ENCODE measurements around the gene HMSD.
A peak's percentile ranks its signal among the peaks of the same experiment; 100 is the strongest.
"Not testable (repeated sequence)": the region's sequence is repeated elsewhere in the genome, so short reads cannot be mapped to it uniquely, and the experiment has no call there.

The HMSD gene

GRCh38 chr18:63929369-63929768, 19.7 kb upstream of the HMSD start:
- not testable (repeated sequence) for H3K36me3 ChIP-seq (ENCODE audit: control insufficient read depth, insufficient read depth, low read length); H3K4me1 ChIP-seq (ENCODE audit: control insufficient read depth, insufficient read depth, low read length); H3K27me3 ChIP-seq (ENCODE audit: control insufficient read depth, insufficient read depth, low read length); H3K9ac ChIP-seq (ENCODE audit: low read length); H3K27ac ChIP-seq (ENCODE audit: low read depth, low read length); H3K4me3 ChIP-seq (ENCODE audit: low read length)

GRCh38 chr18:63930773-63931354, 18.2 kb upstream of the HMSD start:
- Histone ChIP-seq H3K27me3 (ENCODE audit: control insufficient read depth, insufficient read depth, low read length) (no peaks in the 10 kb centered on the region), H3K36me3 (ENCODE audit: control insufficient read depth, insufficient read depth, low read length) (no peaks in the 10 kb centered on the region), H3K27ac (ENCODE audit: low read depth, low read length) (no peak overlapping the region), H3K9ac (ENCODE audit: low read length) (no peak overlapping the region), H3K4me3 (ENCODE audit: low read length) (no peak overlapping the region), H3K4me1 (ENCODE audit: control insufficient read depth, insufficient read depth, low read length) (no peaks in the 10 kb centered on the region)

GRCh38 chr18:63936156-63936931, 12.8 kb upstream of the HMSD start:
- H3K27ac ChIP-seq (ENCODE audit: low read depth, low read length) = no peak overlapping the region

GRCh38 chr18:63936932-63937393, 12.1 kb upstream of the HMSD start:
- H3K9ac ChIP-seq (ENCODE audit: low read length) = no peak overlapping the region
- no peak overlapping the region for H3K27ac ChIP-seq (ENCODE audit: low read depth, low read length)
- H3K27me3 ChIP-seq (ENCODE audit: control insufficient read depth, insufficient read depth, low read length) = no peaks in the 10 kb centered on the region
- peak overlapping the region; percentile 77 for H3K4me3 ChIP-seq (ENCODE audit: low read length)
- no peaks in the 10 kb centered on the region for H3K36me3 ChIP-seq (ENCODE audit: control insufficient read depth, insufficient read depth, low read length)
- H3K4me1 ChIP-seq (ENCODE audit: control insufficient read depth, insufficient read depth, low read length) = no peaks in the 10 kb centered on the region

More at GRCh38 chr18:63936156-63936931, 12.8 kb upstream of the HMSD start:
- no peaks in the 10 kb centered on the region for H3K27me3 ChIP-seq (ENCODE audit: control insufficient read depth, insufficient read depth, low read length)
- no peak overlapping the region for H3K9ac ChIP-seq (ENCODE audit: low read length)
- H3K36me3 ChIP-seq (ENCODE audit: control insufficient read depth, insufficient read depth, low read length) = no peaks in the 10 kb centered on the region
- H3K4me3 ChIP-seq (ENCODE audit: low read length) = peak overlapping the region; percentile 77
- H3K4me1 ChIP-seq (ENCODE audit: control insufficient read depth, insufficient read depth, low read length) = no peaks in the 10 kb centered on the region

GRCh38 chr18:63940008-63940407, 9.1 kb upstream of the HMSD start:
- H3K4me3 ChIP-seq (ENCODE audit: low read length) = no peak overlapping the region
- no peaks in the 10 kb centered on the region for H3K27me3 ChIP-seq (ENCODE audit: control insufficient read depth, insufficient read depth, low read length)

GRCh38 chr18:63940543-63941050, 8.5 kb upstream of the HMSD start:
- not testable (repeated sequence) for H3K4me3 ChIP-seq (ENCODE audit: low read length); H3K4me1 ChIP-seq (ENCODE audit: control insufficient read depth, insufficient read depth, low read length); H3K27ac ChIP-seq (ENCODE audit: low read depth, low read length)

More at GRCh38 chr18:63940008-63940407, 9.1 kb upstream of the HMSD start:
- no peak overlapping the region for H3K9ac ChIP-seq (ENCODE audit: low read length)
- H3K27ac ChIP-seq (ENCODE audit: low read depth, low read length) = no peak overlapping the region
- no peaks in the 10 kb centered on the region for H3K4me1 ChIP-seq (ENCODE audit: control insufficient read depth, insufficient read depth, low read length)
- H3K36me3 ChIP-seq (ENCODE audit: control insufficient read depth, insufficient read depth, low read length) = no peaks in the 10 kb centered on the region

GRCh38 chr18:63947051-63947790, 1.9 kb upstream of the HMSD start:
- H3K4me3 ChIP-seq (ENCODE audit: low read length) = no peak overlapping the region

More at GRCh38 chr18:63940543-63941050, 8.5 kb upstream of the HMSD start:
- not testable (repeated sequence) for H3K27me3 ChIP-seq (ENCODE audit: control insufficient read depth, insufficient read depth, low read length); H3K9ac ChIP-seq (ENCODE audit: low read length); H3K36me3 ChIP-seq (ENCODE audit: control insufficient read depth, insufficient read depth, low read length)

GRCh38 chr18:63951302-63951705, 2.2 kb downstream of the HMSD start:
- Histone ChIP-seq H3K4me3 (ENCODE audit: low read length) (no peak overlapping the region), H3K36me3 (ENCODE audit: control insufficient read depth, insufficient read depth, low read length) (no peaks in the 10 kb centered on the region), H3K27me3 (ENCODE audit: control insufficient read depth, insufficient read depth, low read length) (no peaks in the 10 kb centered on the region)

More at GRCh38 chr18:63947051-63947790, 1.9 kb upstream of the HMSD start:
- no peak overlapping the region for H3K9ac ChIP-seq (ENCODE audit: low read length)
- H3K27ac ChIP-seq (ENCODE audit: low read depth, low read length) = no peak overlapping the region
- no peaks in the 10 kb centered on the region for H3K36me3 ChIP-seq (ENCODE audit: control insufficient read depth, insufficient read depth, low read length)
- no peaks in the 10 kb centered on the region for H3K4me1 ChIP-seq (ENCODE audit: control insufficient read depth, insufficient read depth, low read length)
- no peaks in the 10 kb centered on the region for H3K27me3 ChIP-seq (ENCODE audit: control insufficient read depth, insufficient read depth, low read length)

GRCh38 chr18:63953811-63954210, 4.7 kb downstream of the HMSD start:
- no peak overlapping the region for H3K4me3 ChIP-seq (ENCODE audit: low read length)
- H3K9ac ChIP-seq (ENCODE audit: low read length) = no peak overlapping the region
- H3K27ac ChIP-seq (ENCODE audit: low read depth, low read length) = no peak overlapping the region

More at GRCh38 chr18:63951302-63951705, 2.2 kb downstream of the HMSD start:
- H3K4me1 ChIP-seq (ENCODE audit: control insufficient read depth, insufficient read depth, low read length) = no peaks in the 10 kb centered on the region
- H3K9ac ChIP-seq (ENCODE audit: low read length) = no peak overlapping the region
- H3K27ac ChIP-seq (ENCODE audit: low read depth, low read length) = no peak overlapping the region

GRCh38 chr18:63956755-63957154, 7.7 kb downstream of the HMSD start:
- no peak overlapping the region for H3K27ac ChIP-seq (ENCODE audit: low read depth, low read length)
- no peaks in the 10 kb centered on the region for H3K27me3 ChIP-seq (ENCODE audit: control insufficient read depth, insufficient read depth, low read length)
- no peaks in the 10 kb centered on the region for H3K36me3 ChIP-seq (ENCODE audit: control insufficient read depth, insufficient read depth, low read length)
- H3K4me1 ChIP-seq (ENCODE audit: control insufficient read depth, insufficient read depth, low read length) = no peaks in the 10 kb centered on the region
- no peak overlapping the region for H3K4me3 ChIP-seq (ENCODE audit: low read length)
- no peak overlapping the region for H3K9ac ChIP-seq (ENCODE audit: low read length)

More at GRCh38 chr18:63953811-63954210, 4.7 kb downstream of the HMSD start:
- Histone ChIP-seq H3K36me3 (ENCODE audit: control insufficient read depth, insufficient read depth, low read length) (no peaks in the 10 kb centered on the region), H3K27me3 (ENCODE audit: control insufficient read depth, insufficient read depth, low read length) (no peaks in the 10 kb centered on the region), H3K4me1 (ENCODE audit: control insufficient read depth, insufficient read depth, low read length) (no peaks in the 10 kb centered on the region)

- Histone ChIP-seq H3K27me3 (ENCODE audit: control insufficient read depth, insufficient read depth, low read length) (no peaks in the 10 kb centered on the region), H3K36me3 (ENCODE audit: control insufficient read depth, insufficient read depth, low read length) (no peaks in the 10 kb centered on the region), H3K4me1 (ENCODE audit: control insufficient read depth, insufficient read depth, low read length) (no peaks in the 10 kb centered on the region), H3K27ac (ENCODE audit: low read depth, low read length) (no peak overlapping the region), H3K4me3 (ENCODE audit: low read length) (no peak overlapping the region), H3K9ac (ENCODE audit: low read length) (no peak overlapping the region)
Observed at GRCh38 chr18:63960891-63961290, 11.8 kb downstream of the HMSD start.

- Histone ChIP-seq H3K9ac (ENCODE audit: low read length) (no peak overlapping the region), H3K27ac (ENCODE audit: low read depth, low read length) (no peak overlapping the region), H3K27me3 (ENCODE audit: control insufficient read depth, insufficient read depth, low read length) (no peaks in the 10 kb centered on the region), H3K4me3 (ENCODE audit: low read length) (no peak overlapping the region), H3K36me3 (ENCODE audit: control insufficient read depth, insufficient read depth, low read length) (no peaks in the 10 kb centered on the region), H3K4me1 (ENCODE audit: control insufficient read depth, insufficient read depth, low read length) (no peaks in the 10 kb centered on the region)
Observed at GRCh38 chr18:63961435-63961980, 12.4 kb downstream of the HMSD start.

All from rectal smooth muscle tissue (tissue), 1 donor.